Measurements from ENCODE around the gene RSRC1. TPM values are rescaled to one million over a fixed set of nuclear protein-coding genes. Genes with fewer than 3 reads are reported as not detected.
"Not testable (repeated sequence)": the region's sequence is repeated elsewhere in the genome, so short reads cannot be mapped to it uniquely, and the experiment has no call there.

Gene RSRC1, protein sequence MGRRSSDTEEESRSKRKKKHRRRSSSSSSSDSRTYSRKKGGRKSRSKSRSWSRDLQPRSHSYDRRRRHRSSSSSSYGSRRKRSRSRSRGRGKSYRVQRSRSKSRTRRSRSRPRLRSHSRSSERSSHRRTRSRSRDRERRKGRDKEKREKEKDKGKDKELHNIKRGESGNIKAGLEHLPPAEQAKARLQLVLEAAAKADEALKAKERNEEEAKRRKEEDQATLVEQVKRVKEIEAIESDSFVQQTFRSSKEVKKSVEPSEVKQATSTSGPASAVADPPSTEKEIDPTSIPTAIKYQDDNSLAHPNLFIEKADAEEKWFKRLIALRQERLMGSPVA
- polyA plus RNA-seq (2011; rRNA removed) (2.7 and 7.6 TPM in 2 replicates), polyA minus RNA-seq (2011; rRNA and poly(A)+ RNA removed) (6.2 and 10.2 TPM in 2 replicates)

- Histone ChIP-seq H3K4me3 (ENCODE audit: low read depth, low read length) (peak within 1 kb of the TSS; percentile 83), H3K36me3 (ENCODE audit: control insufficient read depth, insufficient read depth, low read length) (no peaks in the 10 kb centered on the region), H3K27me3 (ENCODE audit: control insufficient read depth, insufficient read depth, low read length) (no peaks in the 10 kb centered on the region)
- no peak for DNase-seq (ENCODE audit: low read depth)
- no peak for TF ChIP-seq CTCF (IDR thresholded peaks at IDR 0.05; ENCODE audit: insufficient read depth, low read depth, low read length)
- POLR2A ChIA-PET = interaction anchor here (0.6 kb wide), 4 partner anchors 8 to 1556 kb away, joined by 3 to 11 read pairs (median 4); no protein-coding TSS in a partner anchor
- CTCF ChIA-PET = interaction anchor here (0.5 to 1.8 kb wide), 4 partner anchors 10 to 827 kb away, joined by 3 to 9 read pairs (median 4); no protein-coding TSS in a partner anchor
Observed at GRCh38 chr3:158109804-158110657, at the start of gene RSRC1. TSS of gene RSRC1 (plus strand) at chr3:158110089. CDS start at chr3:158122105, 12,016 bp downstream.

GRCh38 chr3:158065574-158065973 lies 44.3 kb upstream of the RSRC1 start:
- DNase-seq (ENCODE audit: low read depth) = not testable (repeated sequence)

GRCh38 chr3:158072790-158073189 lies 37.1 kb upstream of the RSRC1 start:
- no peak for TF ChIP-seq CTCF (IDR thresholded peaks at IDR 0.05; ENCODE audit: insufficient read depth, low read depth, low read length)
- no peak overlapping the region for H3K4me3 ChIP-seq (ENCODE audit: low read depth, low read length)
- ChIA-PET CTCF (no interaction called here), POLR2A (no interaction called here)
- DNase-seq (ENCODE audit: low read depth) = no peak
- no peaks in the 10 kb centered on the region for H3K36me3 ChIP-seq (ENCODE audit: control insufficient read depth, insufficient read depth, low read length)
- no peaks in the 10 kb centered on the region for H3K27me3 ChIP-seq (ENCODE audit: control insufficient read depth, insufficient read depth, low read length)

More at GRCh38 chr3:158065574-158065973, 44.3 kb upstream of the RSRC1 start:
- H3K36me3 ChIP-seq (ENCODE audit: control insufficient read depth, insufficient read depth, low read length); CTCF ChIA-PET; H3K27me3 ChIP-seq (ENCODE audit: control insufficient read depth, insufficient read depth, low read length); H3K4me3 ChIP-seq (ENCODE audit: low read depth, low read length); POLR2A ChIA-PET: not testable (repeated sequence)

- H3K27me3 ChIP-seq (ENCODE audit: control insufficient read depth, insufficient read depth, low read length) = no peaks in the 10 kb centered on the region
- ChIA-PET CTCF (no interaction called here), POLR2A (no interaction called here)
- no peak for DNase-seq (ENCODE audit: low read depth)
- TF ChIP-seq CTCF (IDR thresholded peaks at IDR 0.05; ENCODE audit: insufficient read depth, low read depth, low read length) = no peak
- no peaks in the 10 kb centered on the region for H3K36me3 ChIP-seq (ENCODE audit: control insufficient read depth, insufficient read depth, low read length)
- H3K4me3 ChIP-seq (ENCODE audit: low read depth, low read length) = no peak overlapping the region
Observed at GRCh38 chr3:158074591-158074990, 35.3 kb upstream of the RSRC1 start.

DNA sequence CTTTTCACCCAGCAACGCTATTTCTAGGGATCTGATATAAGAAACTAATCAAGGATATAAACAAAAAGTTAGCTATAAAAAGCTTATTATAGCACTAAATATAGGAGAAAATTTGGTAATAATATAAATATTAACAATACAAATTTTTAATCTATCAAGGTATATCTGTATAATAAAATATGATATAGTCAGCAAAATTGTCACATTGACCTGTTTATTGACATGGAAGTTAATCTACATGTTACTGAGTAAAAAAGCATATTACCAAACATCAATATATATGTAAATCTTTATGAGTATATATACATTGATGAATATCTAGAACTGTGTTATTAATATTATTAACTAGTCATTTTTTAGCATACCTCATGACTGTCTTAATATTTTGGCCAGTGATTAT lies 30.3 kb upstream of the RSRC1 start:
- no peak for DNase-seq (ENCODE audit: low read depth)
- POLR2A ChIA-PET = no interaction called here
- H3K27me3 ChIP-seq (ENCODE audit: control insufficient read depth, insufficient read depth, low read length) = no peaks in the 10 kb centered on the region
- CTCF ChIA-PET = no interaction called here
- no peak overlapping the region for H3K4me3 ChIP-seq (ENCODE audit: low read depth, low read length)
- no peak for TF ChIP-seq CTCF (IDR thresholded peaks at IDR 0.05; ENCODE audit: insufficient read depth, low read depth, low read length)
- no peaks in the 10 kb centered on the region for H3K36me3 ChIP-seq (ENCODE audit: control insufficient read depth, insufficient read depth, low read length)
